G401.6 (cell line): Measurements from ENCODE around the gene C22orf23.
"Not testable (repeated sequence)": the region's sequence is repeated elsewhere in the genome, so short reads cannot be mapped to it uniquely, and the experiment has no call there.

ENCODE experiments used
- FAIRE-seq: peaks from 2 replicates; lab custom pipeline; 2012; peaks lifted over from hg19 to GRCh38; lab: Jason Lieb, UNC

C22orf23 gene

DNA sequence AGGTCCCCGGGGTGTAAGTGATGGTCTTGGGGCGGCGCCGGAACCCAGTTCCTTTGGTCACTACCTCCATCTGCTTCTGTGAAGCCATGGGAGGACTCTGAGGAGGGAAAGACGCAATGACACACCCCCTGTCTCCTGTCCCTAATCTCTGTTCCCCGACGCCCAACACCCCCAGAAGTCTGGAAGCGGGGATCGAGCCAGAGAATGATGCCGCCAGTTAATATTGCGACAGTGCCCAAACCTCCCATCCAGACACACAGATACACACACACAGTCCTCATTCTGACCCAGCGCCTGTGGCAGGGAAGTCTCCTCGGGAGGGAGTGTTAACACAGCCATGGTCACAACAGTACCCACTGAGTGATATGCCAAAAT, 352 bp downstream of the C22orf23 start:
- no peak for FAIRE-seq

DNA sequence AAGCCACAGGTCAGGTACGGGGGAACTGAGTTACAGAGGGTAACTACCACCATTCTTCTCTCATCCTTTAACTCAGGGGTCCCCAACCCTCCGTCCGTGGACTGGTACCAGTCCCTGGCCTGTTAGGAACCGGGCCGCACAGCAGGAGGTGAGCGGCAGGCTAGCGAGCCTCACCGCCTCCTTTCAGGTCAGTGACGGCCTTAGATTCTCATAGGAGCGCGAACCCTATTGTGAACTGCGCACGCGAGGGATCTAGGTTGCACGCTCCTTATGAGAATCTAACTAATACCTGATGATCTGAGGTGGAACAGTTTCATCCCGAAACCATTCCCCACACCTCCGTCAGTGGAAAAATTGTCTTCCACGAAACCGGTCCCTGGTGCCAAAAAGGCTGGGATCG, 772 bp downstream of the C22orf23 start:
- FAIRE-seq: not testable (repeated sequence)

DNA sequence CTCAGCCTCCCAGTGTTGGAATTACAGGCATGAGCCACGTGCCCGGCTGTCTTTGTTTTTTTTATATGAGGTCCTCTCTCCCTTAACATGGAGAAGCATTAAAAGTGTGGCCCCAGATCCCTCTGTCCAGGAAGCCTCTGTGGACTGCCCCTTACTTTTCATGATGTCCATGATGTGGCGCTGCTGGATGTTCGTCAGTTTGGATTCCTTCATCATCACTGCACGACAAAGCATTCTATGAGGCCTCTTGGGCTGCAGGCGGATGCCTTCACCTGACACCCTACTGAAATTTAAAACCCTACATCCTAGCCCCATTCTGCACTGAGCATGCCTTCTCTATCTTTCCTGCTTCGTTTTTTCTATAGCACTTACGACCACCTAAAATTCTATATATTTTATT, 2.1 kb downstream of the C22orf23 start:
- FAIRE-seq: no peak

GRCh38 chr22:37947142-37947795, 6.1 kb downstream of the C22orf23 start:
- not testable (repeated sequence) for FAIRE-seq

GRCh38 chr22:37944423-37944822, 9.0 kb downstream of the C22orf23 start:
- FAIRE-seq: not testable (repeated sequence)

DNA sequence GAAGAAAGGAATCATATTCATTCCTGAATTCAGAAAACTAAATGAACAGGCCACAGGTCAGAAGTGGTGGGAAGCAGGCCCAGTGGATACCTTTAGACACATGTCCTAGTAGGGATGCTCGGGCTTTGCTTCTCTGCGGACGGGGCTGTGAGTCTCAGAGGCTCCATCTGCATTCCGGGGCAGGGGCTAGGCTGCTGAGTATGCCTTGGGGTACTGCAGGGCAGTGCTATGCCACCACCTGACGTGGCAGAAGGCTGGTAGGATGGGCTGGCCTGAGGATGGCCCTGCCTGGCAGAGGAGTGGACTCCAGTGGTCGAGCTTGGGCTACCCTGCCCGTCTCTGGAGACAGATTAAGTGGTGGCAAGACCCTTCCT, 9.6 kb downstream of the C22orf23 start:
- no peak for FAIRE-seq

DNA sequence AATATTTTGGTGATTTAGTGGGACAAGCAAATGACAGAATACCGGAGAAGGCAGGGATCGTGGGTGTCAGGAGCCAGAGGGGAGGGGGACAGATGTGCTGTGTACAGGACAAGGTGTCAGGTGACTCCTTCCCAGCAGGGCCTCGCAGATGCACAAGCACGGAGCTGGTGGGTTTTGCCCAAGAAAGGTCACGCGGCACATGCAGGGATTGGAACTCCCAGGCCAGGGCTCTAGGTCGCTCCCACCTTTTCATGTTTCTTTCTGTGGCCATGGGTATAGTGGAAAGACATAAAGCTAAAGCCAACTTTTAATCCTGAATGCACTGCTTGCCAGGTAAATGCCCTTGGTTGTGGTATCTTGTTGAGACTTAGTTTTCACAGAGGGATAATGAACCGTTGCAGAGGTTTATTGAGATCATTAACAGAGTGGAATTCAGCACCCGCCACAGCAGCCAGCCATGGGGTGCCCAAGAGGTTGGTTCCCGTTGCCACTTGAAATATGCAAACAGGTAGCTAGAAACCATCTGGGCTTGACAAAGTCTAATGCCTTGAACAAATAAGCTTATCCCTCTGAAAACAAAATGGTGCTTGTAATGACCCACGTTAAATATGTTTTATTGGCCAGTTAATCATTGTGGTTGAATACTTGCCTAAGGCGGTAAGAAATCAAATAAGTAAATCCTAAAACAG, 10.1 kb downstream of the C22orf23 start:
- FAIRE-seq: no peak

DNA sequence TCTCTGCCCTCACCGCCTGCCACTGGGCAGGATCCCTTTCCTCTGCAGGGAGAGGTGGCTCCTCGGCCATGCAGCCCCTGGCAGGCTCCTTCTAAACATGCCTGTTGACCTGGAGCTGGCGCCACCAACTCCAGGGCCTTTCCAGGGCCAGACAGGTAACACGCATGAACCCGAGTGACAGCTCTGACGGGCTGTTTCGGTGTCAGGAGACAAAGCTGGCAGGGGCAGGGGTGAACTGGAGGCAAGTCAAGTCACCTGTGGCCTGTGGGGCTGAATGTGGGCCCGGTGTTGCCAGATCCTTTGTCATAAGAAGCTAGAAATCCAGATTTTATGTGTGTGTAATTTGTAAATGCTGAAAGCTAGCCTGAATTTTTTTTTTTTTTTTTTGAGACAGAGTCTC, 11.3 kb downstream of the C22orf23 start:
- FAIRE-seq: no peak

- no peak for FAIRE-seq
These were observed 12.6 kb downstream of the C22orf23 start for GRCh38 chr22:37940698-37941376.

- peak; percentile 94 for FAIRE-seq
These were observed 19.6 kb downstream of the C22orf23 start for GRCh38 chr22:37933711-37934376.

DNA sequence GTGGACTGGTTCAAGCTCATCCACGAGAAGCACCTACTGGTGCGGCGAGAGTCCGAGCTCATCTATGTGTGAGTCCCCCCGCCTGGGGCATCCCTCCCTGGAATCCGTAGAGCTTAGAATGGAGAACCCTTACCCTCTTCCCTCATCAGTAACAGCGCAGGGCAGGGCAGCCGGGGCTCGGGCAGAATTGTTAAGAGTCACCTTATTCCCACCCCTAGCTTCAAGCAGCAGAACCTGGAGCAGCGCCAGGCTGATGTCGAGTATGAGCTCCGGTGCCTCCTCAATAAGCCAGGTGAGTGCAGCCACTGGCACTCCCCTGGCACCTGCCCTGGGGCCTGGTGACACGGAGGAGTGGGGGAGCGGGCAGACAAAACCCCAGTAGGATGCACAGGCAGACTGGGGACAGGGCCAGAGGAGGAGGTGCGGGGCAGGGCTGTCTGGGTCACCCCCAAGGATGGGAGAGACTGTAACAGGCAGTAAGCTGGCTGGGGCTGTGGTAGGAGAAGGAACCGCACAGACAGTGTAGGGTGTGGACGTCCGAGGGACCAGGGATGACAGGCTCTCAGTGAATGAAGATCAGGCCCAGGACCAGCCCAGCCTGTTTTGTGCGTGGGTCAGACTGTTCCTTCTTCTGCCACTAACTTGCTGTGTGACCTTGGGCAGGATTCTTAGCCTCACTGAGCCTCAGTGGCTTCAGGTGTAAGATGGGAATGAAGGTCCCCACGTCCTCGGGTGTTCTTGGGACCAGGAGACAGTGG, 20.4 kb downstream of the C22orf23 start:
- FAIRE-seq: no peak

DNA sequence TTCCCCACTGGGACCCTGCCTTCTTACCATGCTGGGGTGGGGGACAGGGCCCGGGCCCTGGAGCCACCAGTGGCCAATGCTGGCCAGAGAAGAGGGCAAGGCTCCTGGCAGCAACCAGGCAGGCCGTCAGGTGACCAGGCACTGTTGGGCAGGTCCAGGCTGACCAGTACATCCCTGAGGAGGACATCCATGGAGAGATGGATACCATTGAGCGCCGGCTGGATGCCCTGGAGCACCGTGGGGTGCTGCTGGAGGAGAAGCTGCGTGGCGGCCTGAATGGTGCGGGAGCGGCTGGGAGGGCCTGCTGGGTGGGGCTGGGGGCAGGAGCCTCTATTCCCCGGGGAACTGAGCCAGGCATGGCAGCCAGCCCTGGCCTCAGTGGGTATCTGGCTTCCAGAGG, 21.0 kb downstream of the C22orf23 start:
- FAIRE-seq: no peak

- no peak for FAIRE-seq
These were observed 21.5 kb downstream of the C22orf23 start for GRCh38 chr22:37931893-37932389.

DNA sequence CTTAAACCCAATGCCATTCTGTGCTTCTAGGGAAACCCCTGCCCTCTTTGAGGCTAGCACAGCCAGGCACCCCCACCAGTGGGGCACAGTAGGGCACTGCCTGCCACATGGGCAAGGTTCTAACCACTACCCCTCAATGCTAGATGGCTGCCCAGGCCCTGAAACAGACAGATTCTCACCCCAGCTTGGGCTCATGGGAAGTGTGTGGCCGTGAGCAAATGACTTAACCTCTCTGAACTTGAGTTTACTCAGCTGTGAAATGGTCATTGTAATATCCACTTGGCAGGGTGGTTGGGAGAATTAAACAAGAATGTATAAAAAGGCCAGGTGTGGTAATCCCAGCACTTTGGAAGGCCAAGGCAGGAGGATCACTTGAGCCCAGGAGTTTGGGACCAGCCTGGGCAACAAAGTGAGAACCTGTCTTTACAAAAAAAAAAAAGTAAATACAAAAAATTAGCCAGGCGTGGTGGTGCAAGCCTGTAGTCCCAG, 22.4 kb downstream of the C22orf23 start:
- FAIRE-seq: no peak

DNA sequence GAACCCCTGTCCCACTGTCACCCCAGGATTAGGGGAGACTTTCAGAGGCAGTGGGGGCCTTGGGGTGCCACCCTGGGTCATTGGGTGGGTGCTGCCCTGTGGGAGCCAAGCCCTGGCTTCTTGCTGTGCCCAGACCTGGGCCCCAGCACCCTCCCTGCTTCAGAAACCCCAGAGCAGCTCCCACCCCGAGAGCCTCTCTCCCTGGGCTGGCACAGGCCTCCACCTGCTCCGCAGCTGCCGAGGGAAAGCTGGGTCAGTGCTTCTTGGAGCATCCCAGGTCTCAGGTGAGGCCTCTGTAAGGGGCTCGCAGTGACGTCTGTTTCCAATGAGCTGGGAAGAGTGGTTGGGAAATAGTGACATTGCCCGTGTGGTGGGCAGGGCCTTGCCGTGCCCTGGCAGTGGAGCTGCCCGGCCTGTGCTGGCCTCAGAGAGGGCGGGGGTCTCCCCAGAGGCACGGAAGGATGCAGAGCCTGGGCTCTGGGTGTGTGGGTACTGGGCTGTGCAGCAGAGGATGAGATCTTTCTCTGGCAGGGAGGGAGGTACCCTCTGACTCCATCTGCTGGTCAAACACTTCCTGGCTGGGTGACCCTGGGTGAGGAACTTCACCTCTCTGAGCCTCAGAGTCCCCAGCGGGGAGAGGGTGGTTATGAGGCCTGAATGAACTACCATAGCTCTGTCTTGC, 23.0 kb downstream of the C22orf23 start:
- no peak for FAIRE-seq

DNA sequence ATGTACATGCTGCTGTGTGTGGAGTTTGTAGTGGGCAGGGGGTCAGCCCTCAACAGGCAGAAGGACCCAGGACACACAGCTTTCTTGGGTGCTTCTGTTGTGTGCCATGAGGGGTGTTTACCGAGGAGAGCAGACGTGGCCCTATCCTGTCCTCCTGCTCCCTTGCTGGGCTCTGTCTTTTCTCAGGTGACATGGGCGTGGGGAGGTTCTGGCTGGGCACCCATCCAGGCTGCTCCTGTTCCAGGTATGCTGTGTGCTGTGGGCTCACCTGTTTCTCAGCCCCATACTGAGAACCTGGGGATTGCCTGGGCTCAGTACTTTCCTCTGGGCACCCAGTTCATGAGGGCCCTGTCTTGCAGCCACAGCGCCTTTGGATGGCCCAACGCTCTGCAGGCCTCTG, 24.0 kb downstream of the C22orf23 start:
- no peak for FAIRE-seq

DNA sequence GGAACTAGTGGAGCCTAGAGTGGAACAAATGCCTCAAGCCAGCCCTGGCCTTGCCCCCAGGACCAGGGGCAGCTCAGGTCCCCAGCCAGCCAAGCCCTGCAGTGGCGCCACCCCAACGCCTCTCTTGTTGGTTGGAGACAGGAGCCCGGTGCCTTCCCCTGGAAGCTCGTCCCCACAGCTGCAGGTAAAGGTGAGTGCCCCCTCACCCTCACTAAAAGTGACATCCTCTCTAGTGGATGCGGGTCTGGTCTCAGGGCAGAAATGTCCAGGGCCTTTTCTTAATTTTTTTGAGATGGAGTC, 25.8 kb downstream of the C22orf23 start:
- FAIRE-seq: no peak

DNA sequence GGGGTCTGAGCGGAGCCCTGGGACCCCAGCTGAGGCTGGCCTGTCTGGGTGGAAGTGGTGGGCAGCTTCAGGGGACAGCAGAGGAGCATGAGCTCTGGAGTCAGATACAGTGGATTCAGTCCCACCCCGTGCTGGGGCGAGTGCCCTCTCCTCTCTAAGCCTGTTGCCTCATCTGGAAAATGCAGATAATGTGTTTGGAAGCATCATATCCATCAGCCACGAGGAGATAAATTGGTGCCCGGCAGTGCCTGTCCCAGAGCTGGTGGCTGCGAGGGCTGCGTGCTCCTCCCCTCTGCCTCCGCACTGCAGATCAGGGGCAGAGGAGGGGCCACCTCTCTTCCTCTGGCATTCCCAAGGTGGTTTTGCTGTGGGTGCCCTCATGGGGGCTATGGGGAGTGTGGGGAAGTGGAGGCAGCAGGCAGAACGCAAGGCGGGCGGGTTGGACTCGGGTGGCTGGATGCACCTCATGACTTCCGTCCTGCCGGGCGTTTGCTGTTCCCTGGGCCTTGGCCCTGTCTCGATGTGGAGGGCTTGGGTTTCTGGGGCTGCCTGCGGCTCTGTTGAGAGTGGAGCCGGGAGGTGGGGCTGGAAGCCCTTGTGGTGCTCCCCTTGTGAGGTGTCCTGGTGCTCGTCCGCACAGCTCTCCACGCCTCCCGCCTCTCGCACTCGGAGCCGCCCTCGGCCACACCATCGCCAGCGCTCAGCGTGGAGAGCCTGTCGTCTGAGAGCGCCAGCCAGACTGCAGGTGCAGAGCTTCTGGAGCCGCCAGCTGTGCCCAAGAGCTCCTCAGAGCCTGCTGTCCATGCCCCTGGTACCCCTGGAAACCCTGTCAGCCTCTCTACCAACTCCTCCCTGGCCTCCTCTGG, 26.4 kb downstream of the C22orf23 start:
- no peak for FAIRE-seq

DNA sequence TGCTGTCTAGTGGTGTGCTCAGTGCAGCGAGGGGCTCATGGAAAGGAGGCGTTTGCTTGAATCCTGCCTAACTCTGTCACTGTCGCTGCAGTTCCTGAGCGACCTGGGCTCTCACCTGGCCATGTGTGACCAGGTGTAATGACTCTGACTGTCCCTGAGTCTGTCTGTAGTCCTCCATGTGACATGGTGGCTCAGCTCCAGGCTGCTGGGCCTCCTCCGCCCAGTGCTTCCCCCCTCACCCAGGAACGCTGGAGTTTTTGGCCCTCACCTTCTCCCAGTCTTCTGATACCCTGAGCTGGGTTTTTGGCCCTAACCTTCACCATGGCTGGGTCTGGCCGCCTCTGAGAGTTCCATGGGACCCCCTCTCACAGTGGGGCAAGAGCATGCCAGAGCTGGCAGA, 27.0 kb downstream of the C22orf23 start:
- no peak for FAIRE-seq

- no peak for FAIRE-seq
These were observed 27.6 kb downstream of the C22orf23 start for GRCh38 chr22:37925767-37926166.

GRCh38 chr22:37925330-37925729, 28.1 kb downstream of the C22orf23 start:
- no peak for FAIRE-seq
